HFFc6 (cell line): ENCODE measurements around the gene PDZD2. TPM values are rescaled to one million over a fixed set of nuclear protein-coding genes. Genes with fewer than 3 reads are reported as not detected.

ENCODE experiments used
- DNase-seq: peaks from one replicate; pipeline ENCODE4 v3.0.0-alpha.2; 2018
- H3K27ac Mint-ChIP-seq: 2 replicates; pipeline ENCODE4 v1.8.0; 2020; ENCODE audit warnings: mild to moderate bottlenecking, mixed read lengths
- H3K27me3 Mint-ChIP-seq: 2 replicates; pipeline ENCODE4 v1.8.0; 2021; ENCODE audit warnings: mild to moderate bottlenecking, moderate library complexity, mixed read lengths; ENCODE audit not compliant: insufficient read depth
- H3K36me3 Mint-ChIP-seq: 2 replicates; pipeline ENCODE4 v1.8.0; 2021; ENCODE audit warnings: low read depth, mixed read lengths
- H3K4me1 Mint-ChIP-seq: 2 replicates; pipeline ENCODE4 v1.8.0; 2020; ENCODE audit warnings: low read depth, mixed read lengths
- H3K4me3 Mint-ChIP-seq: 2 replicates; pipeline ENCODE4 v1.8.0; 2020; ENCODE audit warnings: mild to moderate bottlenecking, moderate library complexity, mixed read lengths
- H3K9me3 Mint-ChIP-seq: 2 replicates; pipeline ENCODE4 v1.8.0; 2020; ENCODE audit warnings: mild to moderate bottlenecking, mixed read lengths
- total RNA-seq, 6 experiments: library from RNA; stranded (reverse); fragmentation: NEBNext Ultra II Directional; extraction: Animal tissue kit (Norgen Biotek cat#: 25700); gene quantifications; 2 replicates in 1 of 6; 3 replicates in 5 of 6; pipeline ENCODE4 v1.2.3, GENCODE V29; 2021
- TF ChIP-seq, protein P1 (sequence below): fragments of 200-600 bp; sonication (generic); IDR thresholded peaks from 2 replicates; pipeline ENCODE4 v1.5.0; 2021; ENCODE audit warnings: antibody characterized with exemption, mild to moderate bottlenecking

PDZD2 gene
- total RNA-seq, 6 experiments from 2014 or later, result 0.02 to 0.12 (median 0.09) TPM

DNA sequence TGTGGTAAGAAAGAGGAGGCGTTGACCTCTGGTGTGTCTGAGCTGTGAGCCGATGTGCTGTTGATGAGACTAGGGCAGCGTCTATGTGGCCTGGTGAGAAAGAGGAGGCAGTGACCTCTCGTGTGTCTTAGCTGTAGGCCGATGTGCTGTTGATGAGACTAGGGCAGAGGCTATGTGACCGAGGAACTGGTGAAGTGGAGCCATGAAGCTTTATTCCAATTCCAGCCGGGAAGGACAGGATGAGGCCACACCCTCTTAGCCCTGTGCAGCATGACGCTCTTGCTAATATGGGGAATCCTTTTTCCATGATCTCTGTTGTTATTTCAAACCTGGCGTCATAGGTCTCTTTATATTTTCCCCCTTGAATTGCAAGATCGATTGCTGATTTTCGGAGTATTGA is 362.8 kb downstream of the PDZD2 start:
- H3K4me3 Mint-ChIP-seq, result no peak overlapping the region
- peaks cover 21% of the 10 kb centered on the region for H3K4me1 Mint-ChIP-seq
- no peaks in the 10 kb centered on the region for H3K9me3 Mint-ChIP-seq
- no peaks in the 10 kb centered on the region; the same call in none of the 2 replicates for H3K27me3 Mint-ChIP-seq
- TF ChIP-seq, protein P1, sequence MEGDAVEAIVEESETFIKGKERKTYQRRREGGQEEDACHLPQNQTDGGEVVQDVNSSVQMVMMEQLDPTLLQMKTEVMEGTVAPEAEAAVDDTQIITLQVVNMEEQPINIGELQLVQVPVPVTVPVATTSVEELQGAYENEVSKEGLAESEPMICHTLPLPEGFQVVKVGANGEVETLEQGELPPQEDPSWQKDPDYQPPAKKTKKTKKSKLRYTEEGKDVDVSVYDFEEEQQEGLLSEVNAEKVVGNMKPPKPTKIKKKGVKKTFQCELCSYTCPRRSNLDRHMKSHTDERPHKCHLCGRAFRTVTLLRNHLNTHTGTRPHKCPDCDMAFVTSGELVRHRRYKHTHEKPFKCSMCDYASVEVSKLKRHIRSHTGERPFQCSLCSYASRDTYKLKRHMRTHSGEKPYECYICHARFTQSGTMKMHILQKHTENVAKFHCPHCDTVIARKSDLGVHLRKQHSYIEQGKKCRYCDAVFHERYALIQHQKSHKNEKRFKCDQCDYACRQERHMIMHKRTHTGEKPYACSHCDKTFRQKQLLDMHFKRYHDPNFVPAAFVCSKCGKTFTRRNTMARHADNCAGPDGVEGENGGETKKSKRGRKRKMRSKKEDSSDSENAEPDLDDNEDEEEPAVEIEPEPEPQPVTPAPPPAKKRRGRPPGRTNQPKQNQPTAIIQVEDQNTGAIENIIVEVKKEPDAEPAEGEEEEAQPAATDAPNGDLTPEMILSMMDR, result no peak
- H3K36me3 Mint-ChIP-seq, result no peaks in the 10 kb centered on the region
- DNase-seq, result no peak
- no peak overlapping the region for H3K27ac Mint-ChIP-seq

DNA sequence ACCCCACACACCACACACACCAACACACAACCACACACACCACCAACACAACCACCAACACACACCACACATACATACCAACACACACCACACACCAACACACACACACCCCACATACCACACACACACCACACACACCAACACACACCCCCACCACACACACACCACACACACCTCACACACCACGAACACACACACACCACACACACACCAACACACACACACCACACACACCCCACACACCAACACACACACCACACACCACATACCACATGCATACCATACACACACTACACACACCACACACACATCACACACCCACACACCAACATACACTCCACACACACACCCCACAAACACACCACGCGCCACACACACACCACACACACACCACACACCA is 363.8 kb downstream of the PDZD2 start:
- no peak overlapping the region for H3K4me3 Mint-ChIP-seq
- H3K36me3 Mint-ChIP-seq, result no peaks in the 10 kb centered on the region
- no peak overlapping the region for H3K27ac Mint-ChIP-seq
- no peak for DNase-seq
- TF ChIP-seq, protein P1, result no peak
- H3K9me3 Mint-ChIP-seq, result no peaks in the 10 kb centered on the region
- H3K4me1 Mint-ChIP-seq, result peaks cover 11% of the 10 kb centered on the region
- no peaks in the 10 kb centered on the region; the same call in none of the 2 replicates for H3K27me3 Mint-ChIP-seq

DNA sequence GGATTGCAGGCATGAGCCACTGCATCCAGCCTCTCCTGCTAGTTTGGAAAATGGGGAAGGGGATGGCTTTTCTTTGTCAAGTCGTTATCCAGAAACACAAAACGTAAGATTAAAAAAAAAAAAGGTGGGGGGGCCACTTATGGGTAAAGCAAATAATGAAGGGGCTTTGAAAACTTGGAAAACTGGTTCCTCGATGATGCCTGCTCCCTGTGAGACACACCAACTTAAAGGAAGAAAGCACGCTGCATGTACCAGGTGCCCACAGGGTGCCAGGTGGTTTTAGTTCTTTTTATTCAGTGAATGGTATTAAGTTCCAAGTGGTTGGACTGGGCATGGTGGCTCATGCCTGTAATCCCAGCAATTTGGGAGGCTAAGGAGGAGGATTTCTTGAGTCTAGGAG is 365.1 kb downstream of the PDZD2 start:
- no peak overlapping the region for H3K4me3 Mint-ChIP-seq
- H3K27me3 Mint-ChIP-seq, result no peaks in the 10 kb centered on the region; the same call in none of the 2 replicates
- H3K27ac Mint-ChIP-seq, result no peak overlapping the region
- no peak for DNase-seq
- H3K36me3 Mint-ChIP-seq, result no peaks in the 10 kb centered on the region
- TF ChIP-seq, protein P1, result no peak
- H3K4me1 Mint-ChIP-seq, result no peaks in the 10 kb centered on the region
- H3K9me3 Mint-ChIP-seq, result no peaks in the 10 kb centered on the region

DNA sequence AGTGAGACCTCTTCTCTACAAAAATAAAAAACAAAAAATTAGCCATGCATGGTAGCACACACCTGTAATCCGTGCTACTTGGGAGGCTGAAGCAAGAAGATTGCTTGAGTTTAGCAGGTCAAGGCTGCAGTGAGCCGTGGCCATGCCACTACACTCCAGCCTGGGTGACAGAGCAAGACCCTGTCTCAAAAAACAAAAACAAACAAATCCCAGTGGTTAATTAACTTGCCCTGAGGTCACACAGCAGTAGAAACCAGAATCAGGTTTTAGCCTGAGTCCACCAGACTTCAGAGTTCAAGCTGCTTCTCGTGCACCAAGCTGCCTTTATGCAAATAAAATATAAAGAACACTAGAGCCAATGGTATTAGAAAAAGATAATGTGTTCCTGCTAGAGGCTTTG is 365.5 kb downstream of the PDZD2 start:
- Mint-ChIP-seq H3K27ac (no peak overlapping the region), H3K4me3 (no peak overlapping the region), H3K9me3 (no peaks in the 10 kb centered on the region), H3K27me3 (no peaks in the 10 kb centered on the region; the same call in none of the 2 replicates), H3K36me3 (no peaks in the 10 kb centered on the region), H3K4me1 (no peaks in the 10 kb centered on the region)
- no peak for DNase-seq
- TF ChIP-seq, protein P1, result no peak

DNA sequence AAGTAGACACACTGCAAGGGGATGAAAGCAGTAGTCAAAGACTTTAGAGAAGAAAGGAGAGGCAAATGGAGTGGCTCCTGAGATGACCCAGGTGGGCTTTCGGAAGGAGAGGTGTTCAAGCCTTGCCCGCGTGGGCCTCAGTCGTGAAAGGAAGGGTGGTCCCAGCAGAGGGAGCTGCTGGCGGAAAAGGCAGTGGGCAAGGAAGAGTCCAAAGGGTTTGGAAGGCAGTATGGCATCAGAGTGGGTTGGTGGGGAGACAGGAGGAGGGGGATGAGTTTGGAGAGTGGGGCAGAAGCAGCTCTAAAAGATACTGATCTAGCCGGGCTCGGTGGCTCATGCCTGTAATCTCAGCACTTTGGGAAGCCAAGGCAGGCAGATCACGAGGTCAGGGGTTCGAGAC is 369.8 kb downstream of the PDZD2 start:
- Mint-ChIP-seq H3K36me3 (no peaks in the 10 kb centered on the region), H3K4me1 (no peaks in the 10 kb centered on the region), H3K4me3 (no peak overlapping the region), H3K27me3 (peaks cover 4% of the 10 kb centered on the region), H3K9me3 (no peaks in the 10 kb centered on the region), H3K27ac (no peak overlapping the region)
- TF ChIP-seq, protein P1, result no peak
- no peak for DNase-seq

DNA sequence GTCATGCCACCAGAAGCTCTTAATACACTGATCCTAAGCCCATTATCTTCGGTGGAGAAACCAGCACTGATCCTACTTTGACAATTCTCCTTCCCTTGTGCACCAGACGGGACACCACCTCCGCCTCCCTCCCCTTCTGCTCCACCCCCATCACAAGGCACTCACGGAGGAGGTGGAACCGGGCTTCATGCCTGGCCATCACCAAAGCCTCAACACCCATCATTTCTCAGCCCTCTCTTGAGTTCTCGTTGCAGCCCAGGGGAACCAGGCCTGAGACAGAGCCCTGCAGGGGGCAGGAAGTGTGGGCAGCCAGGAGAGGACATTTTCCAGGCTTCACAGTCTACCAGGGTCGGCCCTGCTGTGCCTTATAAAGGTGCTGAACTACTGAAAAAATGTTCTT is 374.7 kb downstream of the PDZD2 start:
- Mint-ChIP-seq H3K27me3 (peaks cover 12% of the 10 kb centered on the region), H3K27ac (no peak overlapping the region), H3K4me3 (no peak overlapping the region), H3K36me3 (no peaks in the 10 kb centered on the region), H3K9me3 (no peaks in the 10 kb centered on the region), H3K4me1 (peaks cover 18% of the 10 kb centered on the region)
- TF ChIP-seq, protein P1, result no peak
- no peak for DNase-seq
